ENCODE measurements around the gene SLC12A6.

Gene SLC12A6

GRCh38 chr15:34185666-34186065 lies 151.9 kb downstream of the SLC12A6 start:
- DNase-seq: no peak

- no peak for DNase-seq
Observed at GRCh38 chr15:34182942-34183341, 154.6 kb downstream of the SLC12A6 start.

Measured in T-helper 1 cell (primary cell).